Gastrocnemius medialis (tissue), 4 donors: Measurements from ENCODE around the gene EIF4E2. TPM values are rescaled to one million over a fixed set of nuclear protein-coding genes. Genes with fewer than 3 reads are reported as not detected.

Source experiments
- ATAC-seq, 2 donors: fragments of 150-250 bp; one replicate each; pipeline ENCODE4 v1.9.1; 2016
- DNase-seq, 2 donors: peaks; one replicate each; pipeline ENCODE4 v3.0.0-alpha.2; 2019
- H3K27ac ChIP-seq, 4 donors: fragments of 200-600 bp; sonication (generic); 1 replicate in 1 of 4; 2 replicates in 3 of 4; pipeline ENCODE4 v1.5.1; 2016 to 2018; ENCODE audit warnings: mild to moderate bottlenecking in 2 of 4, moderate library complexity in 1 of 4
- H3K27me3 ChIP-seq, 3 donors: fragments of 200-600 bp; sonication (generic) in 2 of 3; 1 replicate in 1 of 3; 2 replicates in 2 of 3; pipeline versions ENCODE4 v1.5.1 to v1.6.0; 2016 to 2019; ENCODE audit warnings: mild to moderate bottlenecking in 1 of 3, moderate library complexity in 1 of 3
- H3K36me3 ChIP-seq, 2 donors: fragments of 200-600 bp; sonication (generic) in 1 of 2; one replicate each; pipeline ENCODE4 v1.5.1; 2017 to 2018
- H3K4me1 ChIP-seq, 2 donors: fragments of 200-600 bp; sonication (generic) in 1 of 2; one replicate each; pipeline ENCODE4 v1.5.1; 2016 to 2017; ENCODE audit warnings: mild to moderate bottlenecking in 2 of 2
- H3K4me3 ChIP-seq, 4 donors: fragments of 200-600 bp; sonication (generic) in 3 of 4; 1 replicate in 1 of 4; 2 replicates in 3 of 4; pipeline ENCODE4 v1.5.1; 2016 to 2019; ENCODE audit warnings: mild to moderate bottlenecking in 2 of 4
- H3K9me3 ChIP-seq, 3 donors: fragments of 200-600 bp; sonication (generic) in 2 of 3; 1 replicate in 1 of 3; 2 replicates in 2 of 3; pipeline ENCODE4 v1.5.1; 2016 to 2019
- POLR2A ChIP-seq, 2 donors: fragments of 450-650 bp; IDR thresholded peaks; one replicate each; pipeline ENCODE4 v1.6.1; 2017; ENCODE audit warnings: antibody characterized with exemption in 2 of 2, mild to moderate bottlenecking in 2 of 2, moderate library complexity in 2 of 2
- in situ Hi-C, 4 donors: fragments of 200-750 bp; cut with MboI; loops; one replicate each; pipeline versions ENCODE4 v1.15.0 to v1.8.0; 2017; ENCODE audit warnings: low sequenced_read_pairs in 4 of 4
- intact Hi-C: fragments of 100-400 bp; cut with DNase I; formaldehyde crosslinking; loops from one replicate; pipeline ENCODE4 v1.15.1; 2023; ENCODE audit warnings: low total_unique reads
- total RNA-seq, 4 donors: library from RNA; depleted of rRNA; stranded (reverse); fragments of >200 nt; gene quantifications; one replicate each; pipeline versions ENCODE4 v1.1.0 to v1.2.3, GENCODE V29; 2016
- TF ChIP-seq, protein P1 (sequence below), 5 experiments: fragments of 450-650 bp in 3 of 5; fragments of 200-600 bp in 2 of 5; sonication (generic) in 2 of 5; IDR thresholded peaks in 4 of 5; conservative IDR thresholded peaks in 1 of 5; 1 replicate in 4 of 5; 2 replicates in 1 of 5; pipeline ENCODE4 v1.5.1; 2016 to 2019; ENCODE audit warnings: antibody characterized with exemption in 5 of 5, mild to moderate bottlenecking in 3 of 5, moderate library complexity in 3 of 5

Gene EIF4E2
- total RNA-seq, 4 donors from 2014 or later: 57.9 to 111 (median 71.2) TPM

DNA sequence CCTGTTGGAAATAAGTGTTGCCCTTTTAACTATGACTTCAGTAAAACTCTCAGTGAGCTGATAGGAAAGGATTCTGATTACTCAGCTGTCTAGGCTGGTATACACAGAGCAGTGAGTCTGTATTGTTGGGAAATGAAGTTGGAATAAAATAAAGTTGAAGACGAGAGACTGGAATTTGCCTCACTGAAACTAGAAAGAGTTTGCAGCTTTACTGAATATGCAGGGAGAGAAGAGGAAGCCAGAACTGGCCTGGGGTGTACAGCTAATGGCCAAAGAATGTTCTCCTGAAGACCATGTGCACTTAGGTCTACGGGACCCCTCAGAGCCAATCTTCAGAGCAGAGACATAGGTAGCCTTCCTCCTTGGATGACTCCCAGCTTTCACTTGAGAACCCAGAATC, 26.5 kb downstream of the EIF4E2 start:
- ATAC-seq: peak in 1 of 2 donors; percentile 20
- in situ Hi-C loops (no loop called here), intact Hi-C loops (no loop called here)
- DNase-seq: no peak
- Histone ChIP-seq H3K4me3 (peak overlapping the region in 1 of 4 donors; percentile 3), H3K9me3 (no peaks in the 10 kb centered on the region), H3K4me1 (peaks cover 42 to 66% of the 10 kb centered on the region in 2 donors), H3K36me3 (peaks cover 0 to 29% of the 10 kb centered on the region in 2 donors), H3K27ac (peak overlapping the region; percentile 85 to 93 (median 88)), H3K27me3 (no peaks in the 10 kb centered on the region)
- TF ChIP-seq, protein P1, sequence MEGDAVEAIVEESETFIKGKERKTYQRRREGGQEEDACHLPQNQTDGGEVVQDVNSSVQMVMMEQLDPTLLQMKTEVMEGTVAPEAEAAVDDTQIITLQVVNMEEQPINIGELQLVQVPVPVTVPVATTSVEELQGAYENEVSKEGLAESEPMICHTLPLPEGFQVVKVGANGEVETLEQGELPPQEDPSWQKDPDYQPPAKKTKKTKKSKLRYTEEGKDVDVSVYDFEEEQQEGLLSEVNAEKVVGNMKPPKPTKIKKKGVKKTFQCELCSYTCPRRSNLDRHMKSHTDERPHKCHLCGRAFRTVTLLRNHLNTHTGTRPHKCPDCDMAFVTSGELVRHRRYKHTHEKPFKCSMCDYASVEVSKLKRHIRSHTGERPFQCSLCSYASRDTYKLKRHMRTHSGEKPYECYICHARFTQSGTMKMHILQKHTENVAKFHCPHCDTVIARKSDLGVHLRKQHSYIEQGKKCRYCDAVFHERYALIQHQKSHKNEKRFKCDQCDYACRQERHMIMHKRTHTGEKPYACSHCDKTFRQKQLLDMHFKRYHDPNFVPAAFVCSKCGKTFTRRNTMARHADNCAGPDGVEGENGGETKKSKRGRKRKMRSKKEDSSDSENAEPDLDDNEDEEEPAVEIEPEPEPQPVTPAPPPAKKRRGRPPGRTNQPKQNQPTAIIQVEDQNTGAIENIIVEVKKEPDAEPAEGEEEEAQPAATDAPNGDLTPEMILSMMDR (IDR thresholded peaks at IDR 0.05 in 4 of 5, conservative IDR thresholded peaks at IDR 0.05 in 1 of 5): no peak
- no peak for TF ChIP-seq POLR2A (IDR thresholded peaks at IDR 0.05)

DNA sequence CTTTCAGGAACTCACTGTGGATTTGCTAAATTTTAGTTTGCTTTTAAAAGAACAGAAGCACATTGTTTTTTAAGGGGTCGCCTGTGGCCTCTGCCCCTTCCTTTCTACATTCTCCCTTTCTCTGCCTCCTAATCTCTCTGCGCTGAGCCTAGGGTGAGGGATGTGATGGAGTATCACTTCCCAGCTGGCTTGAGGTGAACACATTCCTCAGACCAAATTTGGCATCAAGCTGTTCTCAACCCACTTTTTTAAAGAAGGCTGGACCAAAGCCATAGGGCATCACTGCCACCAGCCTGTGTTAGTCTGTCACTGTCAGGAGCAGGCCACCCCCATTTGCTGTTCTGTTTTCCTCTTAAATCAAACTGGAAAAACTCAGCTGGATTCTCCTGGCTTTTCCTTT, 27.4 kb downstream of the EIF4E2 start:
- peaks cover 0 to 31% of the 10 kb centered on the region in 2 donors for H3K36me3 ChIP-seq
- in situ Hi-C loops (no loop called here), intact Hi-C loops (no loop called here)
- H3K4me3 ChIP-seq: peak overlapping the region in 1 of 4 donors; percentile 3
- peak overlapping the region; percentile 85 to 93 (median 88) for H3K27ac ChIP-seq
- DNase-seq (peak in 1 of 2 donors; percentile 44), ATAC-seq (no peak)
- peaks cover 43 to 60% of the 10 kb centered on the region in 2 donors for H3K4me1 ChIP-seq
- H3K27me3 ChIP-seq: no peaks in the 10 kb centered on the region
- TF ChIP-seq, protein P1 (IDR thresholded peaks at IDR 0.05 in 4 of 5, conservative IDR thresholded peaks at IDR 0.05 in 1 of 5): no peak
- TF ChIP-seq POLR2A (IDR thresholded peaks at IDR 0.05): no peak
- H3K9me3 ChIP-seq: no peaks in the 10 kb centered on the region

DNA sequence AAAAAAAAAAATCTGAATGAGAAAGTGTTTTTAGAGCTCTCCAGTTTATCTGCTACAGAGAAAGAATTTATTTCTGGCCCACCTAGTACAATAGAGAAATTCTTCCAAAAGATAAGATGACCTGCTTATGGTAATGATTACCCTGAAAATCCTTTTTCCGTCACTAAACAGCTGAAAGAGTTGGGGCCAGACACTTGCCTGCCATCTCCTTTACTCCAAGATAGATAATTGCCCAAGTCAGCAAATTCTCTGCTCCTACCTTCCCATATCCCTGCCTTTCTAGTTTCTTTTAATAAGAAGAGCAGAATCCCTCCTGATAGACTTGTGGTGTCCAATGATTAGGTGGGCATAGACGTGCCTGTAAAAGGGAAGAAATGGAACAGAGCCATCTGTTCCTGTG, 28.1 kb downstream of the EIF4E2 start:
- intact Hi-C loops (no loop called here), in situ Hi-C loops (no loop called here)
- TF ChIP-seq, protein P1 (IDR thresholded peaks at IDR 0.05 in 4 of 5, conservative IDR thresholded peaks at IDR 0.05 in 1 of 5): no peak
- no peak for TF ChIP-seq POLR2A (IDR thresholded peaks at IDR 0.05)
- no peak for DNase-seq
- Histone ChIP-seq H3K27ac (peak overlapping the region in 2 of 4 donors; percentile 90 to 93), H3K27me3 (no peaks in the 10 kb centered on the region), H3K9me3 (no peaks in the 10 kb centered on the region), H3K4me1 (peaks cover 46 to 52% of the 10 kb centered on the region in 2 donors), H3K4me3 (no peak overlapping the region), H3K36me3 (peaks cover 0 to 37% of the 10 kb centered on the region in 2 donors)
- ATAC-seq: no peak

DNA sequence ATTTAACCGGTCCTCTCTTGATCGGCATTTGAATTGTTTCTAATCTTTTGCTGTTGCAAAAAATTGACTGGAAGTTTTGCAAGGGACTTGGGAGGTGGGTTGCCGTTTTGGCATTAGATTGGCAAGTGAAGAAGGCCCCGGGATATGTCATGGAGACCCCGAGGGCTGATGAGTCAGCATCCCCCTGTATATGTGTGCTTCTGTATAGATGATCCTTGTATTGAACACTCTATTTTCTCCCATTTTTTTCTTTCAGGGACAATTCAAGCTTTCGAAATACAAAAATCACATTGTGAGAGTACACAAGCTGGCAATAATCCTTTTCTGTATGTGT, 30.1 kb downstream of the EIF4E2 start:
- no peaks in the 10 kb centered on the region for H3K9me3 ChIP-seq
- ATAC-seq: no peak
- H3K27ac ChIP-seq: no peak overlapping the region
- TF ChIP-seq POLR2A (IDR thresholded peaks at IDR 0.05): no peak
- TF ChIP-seq, protein P1 (IDR thresholded peaks at IDR 0.05 in 4 of 5, conservative IDR thresholded peaks at IDR 0.05 in 1 of 5): no peak
- no peak overlapping the region for H3K4me3 ChIP-seq
- intact Hi-C loops: no loop called here
- no peaks in the 10 kb centered on the region for H3K27me3 ChIP-seq
- in situ Hi-C loops: no loop called here
- H3K36me3 ChIP-seq: peaks cover 0 to 37% of the 10 kb centered on the region in 2 donors
- H3K4me1 ChIP-seq: peaks cover 26 to 36% of the 10 kb centered on the region in 2 donors
- no peak for DNase-seq

DNA sequence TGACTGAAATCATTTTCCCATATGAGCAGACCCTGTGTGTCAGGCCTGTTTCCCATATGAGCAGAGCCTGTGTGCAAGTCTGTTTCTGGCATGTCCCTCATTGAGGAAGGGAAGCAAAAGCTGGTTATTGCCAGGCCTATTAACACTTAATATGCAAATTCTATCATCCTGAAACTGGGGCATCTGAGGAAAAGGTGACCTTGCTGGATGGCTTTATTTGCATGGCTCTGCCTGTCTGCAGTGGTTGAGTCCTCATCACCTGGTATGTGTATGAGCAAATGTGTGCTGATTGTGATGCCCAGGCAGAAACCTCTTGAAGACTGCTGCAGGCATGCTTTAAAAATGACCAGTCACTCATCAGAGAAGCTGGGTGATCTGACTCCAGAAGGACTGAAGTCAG, 31.2 kb downstream of the EIF4E2 start:
- TF ChIP-seq, protein P1 (IDR thresholded peaks at IDR 0.05 in 4 of 5, conservative IDR thresholded peaks at IDR 0.05 in 1 of 5): no peak
- TF ChIP-seq POLR2A (IDR thresholded peaks at IDR 0.05): no peak
- H3K27ac ChIP-seq: no peak overlapping the region
- peaks cover 0 to 33% of the 10 kb centered on the region in 2 donors for H3K36me3 ChIP-seq
- no peak for DNase-seq
- in situ Hi-C loops: no loop called here
- H3K27me3 ChIP-seq: no peaks in the 10 kb centered on the region
- intact Hi-C loops: no loop called here
- H3K4me3 ChIP-seq: no peak overlapping the region
- no peak for ATAC-seq
- H3K4me1 ChIP-seq: peaks cover 23 to 24% of the 10 kb centered on the region in 2 donors
- no peaks in the 10 kb centered on the region for H3K9me3 ChIP-seq
